Measurements from ENCODE around the gene PODXL2.
"Not testable (repeated sequence)": the region's sequence is repeated elsewhere in the genome, so short reads cannot be mapped to it uniquely, and the experiment has no call there.

The PODXL2 gene

DNA sequence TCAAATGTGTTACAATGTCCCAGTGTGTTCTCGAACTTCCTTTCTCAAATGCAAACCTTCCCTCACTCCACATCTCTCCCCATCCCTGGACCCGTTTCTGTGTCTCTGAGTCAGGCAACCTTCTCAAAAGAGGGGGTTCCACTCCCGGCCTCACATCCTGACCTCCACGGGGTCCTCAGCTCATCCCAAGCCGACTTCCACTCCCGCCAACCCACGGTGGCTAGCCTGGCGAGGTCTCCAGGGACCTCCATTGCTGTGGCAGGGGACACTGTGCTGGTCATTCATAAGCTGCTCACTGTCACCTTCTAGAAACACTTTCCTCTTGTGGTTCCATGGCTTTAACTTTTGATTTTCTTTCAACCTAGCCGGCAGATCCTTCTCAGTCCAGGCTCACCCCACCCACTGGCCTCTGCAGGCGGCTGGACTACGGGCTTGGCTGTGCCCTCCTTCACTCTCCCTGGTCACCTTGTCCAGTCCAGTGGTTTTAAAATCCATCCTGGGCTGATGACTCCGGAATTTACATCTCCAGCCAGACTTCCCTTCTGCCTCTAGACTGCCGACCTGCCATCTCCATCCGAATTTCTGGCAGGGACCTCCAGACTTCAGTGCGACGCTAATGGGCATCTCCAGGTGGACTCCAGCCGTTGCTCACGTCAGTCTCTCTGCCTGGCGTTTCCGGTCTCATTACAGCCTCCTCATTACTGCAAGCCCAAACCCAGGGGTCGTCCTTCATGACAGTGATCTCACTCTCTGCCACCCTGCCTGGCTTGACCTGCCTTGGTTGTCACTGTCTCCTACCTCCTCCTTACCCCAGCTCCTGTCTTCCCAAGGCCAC, 63.7 kb downstream of the PODXL2 start:
- no peak for DNase-seq

DNA sequence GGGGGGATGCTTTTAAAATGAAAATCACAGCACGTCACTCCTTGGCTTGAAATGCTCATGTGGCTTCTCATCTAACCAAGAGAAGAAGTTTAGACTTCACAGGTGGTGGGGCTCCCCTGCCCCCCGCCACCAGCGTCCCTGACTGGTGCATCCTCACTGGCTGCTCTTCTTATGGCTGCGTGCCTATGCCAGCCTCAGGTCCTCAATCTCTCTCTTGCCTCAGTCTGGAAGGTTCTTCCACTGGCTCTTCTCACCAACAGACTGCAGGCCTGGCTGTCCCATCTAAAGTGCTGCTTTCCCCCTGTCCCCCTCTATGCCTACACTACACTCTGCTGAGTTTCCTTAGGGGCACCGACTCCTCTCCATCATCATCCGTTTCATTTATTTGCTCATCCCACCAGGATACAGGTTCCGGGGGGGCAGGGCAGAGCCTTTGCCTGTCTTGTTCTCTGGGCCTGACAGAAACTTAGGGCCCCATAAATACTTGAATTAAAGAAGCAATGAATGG, 64.4 kb downstream of the PODXL2 start:
- DNase-seq, result no peak

DNA sequence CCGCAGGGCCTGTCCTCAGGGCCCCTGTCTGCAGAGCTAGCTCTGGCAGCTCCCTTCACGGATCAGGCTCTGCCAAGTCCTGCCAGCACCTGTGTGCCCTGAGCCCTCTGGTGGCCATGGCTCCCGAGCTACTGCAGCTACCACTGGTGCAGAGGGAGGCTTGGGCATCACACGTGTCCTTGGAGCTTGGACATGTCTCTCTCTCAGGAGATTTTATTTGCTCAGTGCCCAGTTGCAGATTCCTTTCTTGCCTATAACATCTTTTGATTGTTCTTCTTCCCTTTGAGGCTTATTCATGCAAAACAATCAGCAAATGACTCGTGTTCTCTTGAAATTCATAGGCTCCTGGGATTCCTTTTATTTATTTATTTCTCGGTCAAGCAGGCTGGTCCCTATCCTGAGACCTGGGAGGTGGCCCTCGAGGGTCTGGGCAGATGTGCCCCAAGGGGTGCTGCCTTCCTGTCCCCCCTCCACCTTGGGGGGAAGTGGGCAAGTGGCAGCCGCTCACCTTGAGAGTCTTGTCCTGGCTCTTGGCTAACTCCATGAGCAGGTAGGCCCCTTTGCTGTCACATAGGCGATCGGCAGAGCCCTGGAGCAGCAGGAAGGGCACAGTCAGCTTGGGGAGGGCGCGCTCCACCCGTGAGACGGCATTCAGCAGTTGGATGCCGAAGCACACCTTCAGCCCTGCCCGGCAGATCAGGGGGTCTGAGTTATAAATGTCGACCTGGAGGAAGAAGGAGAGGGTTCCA, 65.7 kb downstream of the PODXL2 start:
- peak; percentile 15 for DNase-seq

DNA sequence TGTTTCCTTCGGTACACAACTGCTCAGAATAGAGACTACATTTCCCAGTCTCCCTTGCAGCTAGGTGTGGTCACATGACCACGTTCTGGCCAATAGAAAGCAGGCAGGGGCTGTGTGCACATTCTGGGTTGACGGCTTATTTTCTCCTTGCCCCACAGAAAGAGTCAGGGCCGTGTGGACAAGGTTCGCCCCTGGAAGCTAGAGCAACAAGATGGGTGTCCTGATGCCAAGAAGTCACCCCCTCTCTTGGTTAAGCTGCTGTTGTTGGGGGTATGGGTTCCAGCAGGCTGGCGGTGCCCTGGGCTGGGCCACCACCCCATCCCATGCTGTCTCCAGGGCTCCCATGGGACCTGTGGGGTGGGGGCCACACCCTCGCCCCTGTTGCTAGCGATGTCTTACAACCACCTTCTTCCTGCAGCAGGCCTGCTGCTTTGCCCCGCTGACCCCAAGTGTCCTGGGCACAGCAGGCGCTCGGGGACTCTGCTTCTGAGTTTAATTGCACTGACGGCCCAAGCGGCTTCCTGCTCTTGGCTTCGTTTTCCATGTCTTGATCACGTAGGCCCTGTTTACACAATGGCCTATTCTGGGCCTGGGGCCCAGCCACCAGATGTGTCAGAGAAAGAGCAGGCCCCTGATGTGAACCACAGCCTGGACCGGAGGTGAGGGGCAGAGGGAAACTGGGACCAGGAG, 68.7 kb downstream of the PODXL2 start:
- DNase-seq, result peak; percentile 81

DNA sequence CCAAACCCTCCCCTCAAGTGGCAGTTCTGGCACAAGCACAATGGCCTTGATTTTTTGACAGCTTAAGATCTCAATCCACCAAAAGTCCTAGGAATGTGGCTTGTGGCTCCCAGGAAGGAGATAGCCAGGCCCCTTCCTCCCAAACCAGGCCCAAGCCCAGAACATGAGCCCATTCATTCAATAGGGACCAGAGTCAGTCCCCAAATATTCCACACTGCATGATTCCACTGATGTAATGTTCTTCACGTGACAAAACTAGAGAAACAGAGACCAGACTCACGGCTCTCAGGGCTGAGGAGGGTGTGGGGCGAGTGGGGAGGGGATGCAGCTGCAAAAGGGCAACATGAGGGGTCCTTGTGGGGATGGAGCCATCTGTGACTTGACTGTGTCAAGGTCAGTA, 69.3 kb downstream of the PODXL2 start:
- DNase-seq, result no peak

DNA sequence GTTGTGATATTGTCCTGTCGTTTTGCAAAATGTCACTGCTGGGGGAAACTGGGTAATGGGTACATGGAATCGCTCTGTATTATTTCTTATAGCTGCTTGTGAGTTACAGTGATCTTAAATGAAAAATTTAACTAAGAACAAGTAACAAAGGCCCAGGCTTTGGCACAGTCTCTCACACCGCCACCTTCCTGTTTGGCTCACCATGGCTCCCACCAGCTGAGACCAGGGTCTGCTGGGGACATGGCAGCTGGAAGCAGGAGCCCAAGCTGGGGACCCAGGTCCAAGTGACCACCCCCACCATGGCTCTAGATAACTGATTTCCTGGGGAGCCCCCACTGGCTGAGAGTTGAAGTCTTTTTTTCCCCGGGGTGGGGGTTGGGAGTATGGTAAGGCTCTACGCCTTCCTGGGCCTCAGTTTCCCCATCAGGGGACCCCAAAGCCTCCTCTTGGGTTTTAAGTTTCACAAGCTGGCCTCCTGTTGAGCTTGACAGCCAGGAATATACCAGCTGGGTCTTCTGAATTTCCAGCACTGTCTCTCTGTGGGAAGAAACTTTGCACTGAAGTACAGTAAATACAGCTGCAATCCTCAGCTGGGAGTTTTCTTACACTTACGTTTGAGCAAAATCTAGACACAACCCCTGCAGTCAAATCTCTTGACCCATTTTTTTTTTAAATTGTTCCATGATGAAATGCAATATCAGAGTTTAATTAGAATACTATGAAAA, 69.9 kb downstream of the PODXL2 start:
- DNase-seq, result no peak

DNA sequence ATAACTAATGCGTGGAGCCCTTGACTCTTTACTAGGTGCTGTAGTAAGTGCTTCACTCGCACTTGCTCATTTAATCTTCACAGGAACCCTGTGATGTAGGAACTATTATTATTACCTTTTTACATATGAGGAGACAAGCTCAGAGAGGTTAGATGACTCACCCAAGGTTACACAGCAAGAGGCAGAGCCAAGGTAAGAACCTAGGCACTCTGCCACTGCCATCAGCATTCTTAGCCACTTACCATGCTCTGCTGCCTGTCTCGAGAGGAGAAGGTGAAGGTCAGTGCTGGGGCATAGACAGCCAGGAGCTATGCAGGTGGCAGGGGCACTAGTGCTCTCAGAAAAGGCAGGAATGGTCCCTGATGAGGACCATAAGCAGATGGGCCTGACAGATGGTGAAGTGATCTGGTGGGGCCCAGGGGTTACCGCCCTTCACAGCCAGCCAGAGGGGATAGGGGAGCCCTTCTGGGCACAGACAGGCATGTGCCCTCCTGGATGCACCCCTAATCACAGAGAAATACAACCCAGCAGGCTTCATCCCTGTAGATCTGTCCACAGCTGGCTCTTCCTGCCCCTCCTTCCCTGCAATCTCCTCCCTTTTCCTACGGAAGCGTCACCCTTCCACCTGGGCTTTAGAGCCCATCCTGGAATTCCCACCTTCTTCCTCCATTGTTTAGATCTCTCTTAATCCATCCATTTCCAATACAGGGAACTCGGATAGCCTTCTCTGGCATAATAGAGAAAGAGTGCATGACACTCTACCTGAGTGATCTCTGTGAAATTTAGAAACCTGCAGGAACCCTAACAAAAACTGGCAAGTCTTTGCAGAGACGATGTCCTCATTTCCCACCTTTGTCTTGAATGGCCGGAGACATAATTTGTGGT, 70.7 kb downstream of the PODXL2 start:
- DNase-seq, result no peak

DNA sequence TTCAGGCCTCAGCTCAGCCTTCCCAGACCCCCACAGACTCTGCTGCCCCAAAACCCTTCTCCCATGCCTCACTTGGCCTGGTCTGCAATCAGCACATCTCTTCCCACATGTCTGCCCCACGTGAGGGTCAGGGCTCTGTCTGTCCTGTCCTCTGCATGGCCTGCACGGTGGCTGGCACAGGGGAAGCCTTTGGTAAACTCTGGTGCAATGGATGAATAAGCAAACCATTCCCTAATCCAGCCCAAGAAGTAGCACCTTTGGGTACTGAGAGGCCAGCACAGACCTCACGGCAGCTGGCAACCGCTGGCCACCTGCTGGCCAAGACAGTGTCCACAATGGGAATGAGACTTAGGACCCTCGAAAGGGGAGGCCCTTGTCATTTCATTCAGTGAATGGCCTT, 71.4 kb downstream of the PODXL2 start:
- DNase-seq, result no peak

DNA sequence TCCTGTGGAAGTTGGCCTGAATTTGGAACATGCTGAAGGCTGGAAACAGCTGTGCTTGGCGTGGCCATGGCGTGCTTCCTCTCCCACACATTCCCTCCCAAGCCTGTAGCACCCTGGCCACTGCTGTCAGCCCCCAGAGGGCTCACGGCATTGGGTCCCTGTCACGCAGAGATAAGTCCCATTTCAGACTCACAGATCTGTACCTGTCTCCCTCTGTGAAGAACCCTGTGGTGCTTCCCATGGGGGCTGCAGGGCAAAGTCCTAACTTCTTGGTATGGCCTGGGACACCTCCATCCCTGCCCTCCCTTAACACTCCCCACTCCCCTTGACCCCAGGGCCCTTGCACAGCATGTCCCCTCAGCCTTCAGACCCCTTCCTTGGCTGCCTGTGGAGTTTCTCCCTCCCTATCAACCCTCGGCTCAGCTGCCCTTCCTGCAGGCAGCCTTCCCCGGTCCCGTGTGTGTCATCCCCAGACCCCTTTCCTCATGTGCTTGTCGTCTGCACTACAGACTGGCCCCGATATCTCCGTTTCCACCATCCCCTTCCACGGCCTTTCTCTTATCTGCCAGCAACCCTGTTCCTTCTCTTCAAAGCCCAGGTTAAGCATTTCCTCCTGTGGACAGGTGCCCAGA, 72.4 kb downstream of the PODXL2 start:
- DNase-seq, result no peak

DNA sequence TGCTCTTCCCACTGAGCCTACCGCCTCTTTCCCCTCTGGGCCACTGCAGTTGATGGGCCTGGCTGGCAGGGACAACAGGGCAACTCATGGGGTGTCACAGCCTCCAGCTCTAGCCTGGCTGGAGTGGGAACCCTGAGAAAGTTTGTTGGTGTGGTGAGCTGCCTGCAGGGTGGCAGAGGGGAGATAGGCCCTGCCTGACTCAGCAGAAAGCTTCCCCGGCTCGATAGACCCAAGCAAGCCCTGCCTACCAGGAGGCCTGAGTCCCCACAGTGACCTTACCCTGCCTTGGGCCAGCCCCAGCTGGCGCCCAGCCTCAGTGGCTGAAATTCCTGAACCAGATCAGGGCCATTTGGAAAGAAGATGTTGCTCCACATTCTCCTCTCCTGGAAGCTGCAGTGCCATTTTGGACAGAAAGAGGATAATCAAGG, 73.2 kb downstream of the PODXL2 start:
- no peak for DNase-seq

DNA sequence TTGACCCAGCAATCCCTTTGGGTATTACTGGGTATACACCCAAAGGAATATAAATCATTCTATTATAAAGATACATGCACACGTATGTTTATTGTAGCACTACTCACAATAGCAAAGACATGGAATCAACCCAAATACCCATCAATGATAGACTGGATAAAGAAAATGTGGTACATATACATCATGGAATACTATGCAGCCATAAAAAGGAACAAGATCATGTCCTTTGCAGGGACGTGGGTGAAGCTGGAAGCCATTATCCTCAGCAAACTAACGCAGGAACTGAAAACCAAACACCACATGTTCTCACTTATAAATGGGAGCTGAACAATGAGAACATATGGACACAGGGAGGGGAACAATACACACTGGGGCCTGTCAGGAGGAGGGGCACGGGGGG, 75.9 kb downstream of the PODXL2 start:
- DNase-seq, result not testable (repeated sequence)

DNA sequence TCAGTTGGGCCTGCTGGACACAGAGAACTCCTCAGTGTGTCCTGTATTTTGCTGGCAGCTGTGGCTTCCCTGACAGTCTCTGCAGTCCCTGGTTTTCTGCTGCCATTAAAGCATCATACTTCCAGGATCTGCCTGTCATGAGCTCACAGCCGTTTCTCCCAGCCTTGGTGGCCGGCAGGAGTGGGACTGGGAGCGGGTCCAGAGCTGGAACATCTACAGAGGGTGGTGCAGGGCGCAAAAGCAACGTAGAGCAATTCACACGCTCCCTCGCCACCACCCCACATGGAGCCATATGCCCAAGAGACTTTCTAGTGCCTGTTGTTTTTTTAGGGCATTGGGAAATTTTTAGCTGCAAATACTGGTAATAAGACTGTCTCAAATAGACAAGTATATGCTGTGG, 77.3 kb downstream of the PODXL2 start:
- no peak for DNase-seq

DNA sequence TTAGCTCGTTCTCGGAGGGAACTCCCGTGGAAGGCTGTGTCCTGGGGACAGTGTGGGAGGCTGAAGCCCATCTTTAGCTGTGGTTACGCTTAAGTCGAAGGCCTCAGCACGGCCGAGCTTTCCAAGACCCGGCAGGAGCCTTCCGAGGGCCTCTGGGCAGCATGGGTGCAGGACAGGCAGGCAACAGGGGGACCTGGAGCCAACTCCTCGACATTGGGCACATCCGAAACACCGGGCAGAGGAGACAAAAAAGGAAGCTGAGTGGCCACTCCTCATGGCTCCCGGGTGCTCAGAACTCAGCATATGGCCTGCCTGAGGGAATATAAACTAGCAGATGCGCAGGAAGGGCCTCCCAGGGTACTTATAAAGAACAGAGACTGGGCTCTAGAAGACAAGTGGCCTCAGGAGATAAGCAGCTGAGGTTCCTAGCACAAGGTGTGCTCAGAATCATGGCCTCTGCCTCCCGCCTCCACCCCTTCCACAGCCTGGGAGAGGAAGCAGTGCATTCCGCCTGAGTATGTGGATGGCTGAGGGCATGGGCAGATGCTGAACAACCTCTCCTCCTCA, 77.9 kb downstream of the PODXL2 start:
- DNase-seq, result no peak

DNA sequence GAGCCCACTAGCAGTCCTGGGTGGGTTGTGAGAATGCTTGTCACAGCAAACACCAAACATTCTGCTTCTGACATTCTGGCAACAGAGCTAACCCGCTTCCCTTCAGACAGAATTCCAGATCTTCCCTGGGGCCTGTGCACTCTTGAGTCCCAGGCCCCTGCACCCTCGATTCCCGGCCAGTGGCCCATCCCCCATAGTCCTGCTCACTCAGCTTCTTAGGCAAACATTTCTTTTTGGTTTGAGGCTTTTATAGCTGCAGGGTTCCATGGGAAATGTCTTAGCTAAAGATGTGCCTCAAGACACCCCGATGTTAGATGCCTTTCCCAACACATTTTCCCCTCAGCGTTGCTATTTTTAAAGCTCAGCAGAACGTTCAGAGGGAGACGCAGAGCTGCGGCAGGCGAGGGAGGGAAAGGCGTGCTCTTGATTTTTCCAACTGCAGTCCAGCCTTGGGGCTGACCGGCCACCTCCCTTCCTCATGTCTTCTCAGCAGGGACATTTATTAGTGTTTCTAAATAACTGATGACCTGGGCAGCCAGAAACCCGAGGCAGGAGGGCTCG, 78.9 kb downstream of the PODXL2 start:
- DNase-seq, result no peak

DNA sequence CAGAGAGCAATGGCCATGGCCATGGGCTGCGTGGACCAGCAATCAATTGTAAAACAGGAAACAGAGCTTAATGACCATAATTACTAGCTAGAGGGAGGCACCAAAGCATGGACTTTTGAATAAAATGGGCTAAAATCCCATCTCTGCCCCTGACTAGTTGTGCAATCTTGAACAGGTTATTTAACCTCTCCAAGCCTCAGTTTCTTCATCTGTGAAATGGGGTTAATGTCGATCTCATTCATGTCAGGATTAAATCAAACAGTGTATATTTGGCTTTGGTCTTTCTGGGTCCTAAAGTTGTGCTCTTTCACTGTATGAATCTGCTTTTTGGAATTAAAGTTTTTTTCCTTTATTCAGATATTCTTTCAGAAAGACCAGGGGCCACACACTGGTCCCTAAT, 79.9 kb downstream of the PODXL2 start:
- DNase-seq, result no peak

DNA sequence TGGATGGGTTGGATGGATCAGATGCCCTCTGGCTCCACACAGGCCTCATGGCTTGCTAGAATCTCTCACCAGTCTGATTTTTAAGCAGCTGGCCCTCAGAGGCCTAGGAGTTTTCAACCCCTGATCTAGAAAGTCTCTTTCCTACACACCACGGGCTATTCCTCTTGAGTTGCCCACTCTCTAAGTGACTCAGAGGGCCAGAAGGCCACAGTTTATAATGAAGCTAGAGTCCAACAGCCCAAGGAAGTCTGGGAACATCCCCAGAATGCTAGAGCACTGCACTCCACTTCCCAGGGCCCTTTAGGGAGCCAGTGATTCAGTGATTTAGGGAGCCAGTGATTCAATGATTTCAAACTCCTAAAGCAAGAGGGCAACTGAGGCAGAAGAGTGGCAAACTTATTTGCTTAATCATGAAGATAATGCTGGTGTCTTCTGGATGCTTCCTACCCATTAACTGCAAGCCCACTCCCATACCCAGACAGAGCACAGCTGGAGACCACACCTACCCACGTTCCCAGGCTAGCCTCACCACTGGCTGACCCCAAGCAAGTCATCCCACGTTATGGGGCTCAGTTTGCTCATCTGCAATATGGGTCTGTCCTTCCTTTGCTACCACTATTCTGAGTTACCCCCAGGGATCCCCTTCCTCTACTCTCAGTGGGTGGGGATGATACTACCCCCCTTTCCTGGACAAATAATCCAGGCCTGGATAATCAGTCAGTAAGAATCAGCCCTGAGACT, 80.5 kb downstream of the PODXL2 start:
- no peak for DNase-seq

DNA sequence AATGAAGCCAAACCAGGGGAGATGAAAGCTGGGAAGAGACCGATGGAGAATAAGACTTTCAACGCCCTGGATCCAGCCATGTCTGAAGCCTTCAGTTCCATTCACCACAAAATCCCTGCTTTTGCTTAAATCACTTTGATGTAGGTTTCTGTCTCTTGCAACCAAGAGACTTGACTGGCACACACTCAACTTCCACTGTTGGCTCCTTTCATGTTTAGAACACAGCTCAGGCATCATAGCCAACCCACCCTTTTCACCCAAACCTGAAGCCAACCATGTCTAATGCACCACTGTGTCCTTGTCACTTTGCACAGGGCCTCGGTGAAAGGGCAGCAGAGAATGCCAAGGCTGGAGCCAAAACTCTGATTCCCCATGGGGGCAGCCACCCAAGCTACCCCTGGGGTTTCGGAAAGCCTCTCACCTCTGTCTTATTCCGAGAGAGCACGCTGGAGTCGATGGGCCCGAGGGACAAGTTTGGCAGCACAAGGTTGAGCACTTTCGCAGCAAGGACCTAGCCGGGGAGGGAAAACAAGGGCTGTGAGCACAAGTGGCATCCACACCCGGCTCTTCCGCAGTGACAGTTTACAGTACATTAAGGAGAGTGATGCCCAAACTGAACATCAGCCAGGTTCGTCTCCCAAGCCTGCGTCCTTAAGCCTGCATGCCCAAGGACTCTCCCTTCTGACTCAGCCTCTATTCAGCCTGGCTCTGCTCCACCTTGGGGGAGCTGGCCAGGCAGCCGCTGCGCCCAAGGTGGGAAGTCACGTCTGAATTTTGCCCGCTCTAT, 81.4 kb downstream of the PODXL2 start:
- no peak for DNase-seq

DNA sequence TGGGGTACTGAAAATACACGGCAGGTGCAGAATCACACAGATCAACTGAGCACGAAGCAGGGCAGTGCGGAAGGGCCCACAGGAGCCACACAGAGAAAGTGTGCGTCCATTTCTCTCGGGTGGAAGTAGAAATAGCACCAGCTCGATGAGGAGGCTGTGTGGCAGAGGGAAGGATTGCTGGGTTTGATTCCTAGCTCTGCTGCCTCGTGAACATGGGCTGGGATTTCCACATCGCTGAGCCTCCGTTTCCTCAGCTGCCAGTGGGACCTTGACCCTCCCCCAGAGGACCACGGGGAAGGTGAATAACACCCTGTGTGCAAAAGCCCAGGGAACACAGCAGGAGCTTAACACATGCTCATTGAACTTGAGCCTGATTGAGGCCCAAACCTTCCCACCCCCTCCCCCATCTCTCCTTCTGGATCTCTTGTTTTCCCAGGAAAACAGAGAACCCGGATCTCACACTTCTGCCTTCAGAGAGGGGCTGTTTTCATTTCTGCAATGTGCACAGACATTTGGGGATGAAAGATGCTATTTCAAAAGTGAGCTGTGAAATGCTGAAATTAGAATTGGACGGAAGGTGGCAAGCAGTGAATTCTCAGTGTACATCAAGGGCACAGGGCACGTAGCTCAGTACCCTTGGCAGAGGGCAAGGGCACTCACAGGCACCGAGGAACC, 82.2 kb downstream of the PODXL2 start:
- no peak for DNase-seq
